GM06990 (cell line): ENCODE data around the gene KIF26B.

ENCODE experiments used
- DNase-seq: peaks from one replicate; pipeline ENCODE4 v3.0.0-alpha.2; 2011; ENCODE audit not compliant: insufficient read length; ENCODE audit errors: extremely low read depth
- H3K27me3 ChIP-seq: replicated peaks from 2 replicates; pipeline ENCODE4 v1.6.0; 2011; ENCODE audit warnings: low read length; ENCODE audit not compliant: control insufficient read depth, insufficient read depth
- H3K36me3 ChIP-seq: 2 replicates; pipeline ENCODE4 v1.5.1; 2011; ENCODE audit warnings: low read length; ENCODE audit not compliant: control insufficient read depth, insufficient read depth
- H3K4me3 ChIP-seq: replicated peaks from 2 replicates; pipeline ENCODE4 v1.5.1; 2011; ENCODE audit warnings: low read depth, mild to moderate bottlenecking, control low read depth, low read length
- CTCF ChIP-seq: IDR thresholded peaks from 2 replicates; pipeline ENCODE4 v1.5.1; 2011; ENCODE audit warnings: low read length, control low read depth, mild to moderate bottlenecking, inconsistent platforms; ENCODE audit not compliant: insufficient read depth, poor library complexity, severe bottlenecking

Gene KIF26B

GRCh38 chr1:245571815-245572294, 417.1 kb downstream of the KIF26B start:
- DNase-seq = no peak
- no peak overlapping the region for H3K4me3 ChIP-seq
- no peak for TF ChIP-seq CTCF
- H3K36me3 ChIP-seq = no peaks in the 10 kb centered on the region
- H3K27me3 ChIP-seq = no peaks in the 10 kb centered on the region

DNA sequence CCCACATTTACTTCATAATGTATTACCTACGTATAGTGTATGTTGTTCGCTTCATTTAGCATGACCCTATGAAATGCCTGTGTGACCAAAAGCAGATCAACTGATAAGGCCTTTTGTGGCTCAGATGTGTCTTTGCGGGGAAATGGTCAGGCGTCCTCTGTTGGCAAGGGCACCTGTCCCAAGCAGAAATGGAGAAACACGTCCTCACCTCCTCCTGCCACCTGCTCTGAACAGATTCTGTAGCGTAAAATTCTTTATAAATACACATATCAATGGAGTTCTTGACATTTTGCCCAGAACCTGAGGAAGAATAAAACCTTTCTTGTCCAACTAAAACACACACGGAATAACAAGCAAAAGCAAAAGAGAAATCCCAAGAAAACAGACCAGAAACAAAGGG, 417.9 kb downstream of the KIF26B start:
- H3K27me3 ChIP-seq = no peaks in the 10 kb centered on the region
- DNase-seq = no peak
- H3K4me3 ChIP-seq = no peak overlapping the region
- TF ChIP-seq CTCF = no peak
- H3K36me3 ChIP-seq = no peaks in the 10 kb centered on the region

GRCh38 chr1:245575710-245576109, 420.9 kb downstream of the KIF26B start:
- H3K4me3 ChIP-seq = no peak overlapping the region
- DNase-seq = no peak
- no peaks in the 10 kb centered on the region for H3K36me3 ChIP-seq
- TF ChIP-seq CTCF = no peak
- H3K27me3 ChIP-seq = no peaks in the 10 kb centered on the region

DNA sequence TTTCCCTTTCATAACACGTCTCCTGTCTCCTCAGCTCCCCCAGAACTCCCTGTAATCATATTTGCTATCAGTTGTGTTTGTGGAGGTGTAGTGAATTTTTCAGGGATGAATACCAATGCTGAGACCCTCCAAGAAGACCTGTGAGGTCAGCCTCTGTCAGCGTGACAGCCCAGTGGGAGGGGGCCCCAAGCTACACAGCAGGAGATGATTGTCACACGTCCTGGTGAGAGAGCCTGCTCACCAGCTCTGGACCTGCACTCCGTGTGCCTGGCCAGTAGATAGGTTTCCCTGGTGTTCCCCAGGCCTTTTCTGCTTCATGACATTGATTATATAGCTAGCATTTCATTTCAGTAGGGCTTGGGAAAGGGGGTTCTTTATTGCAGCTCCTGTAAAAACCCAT, 421.5 kb downstream of the KIF26B start:
- H3K27me3 ChIP-seq = no peaks in the 10 kb centered on the region
- no peak for TF ChIP-seq CTCF
- H3K4me3 ChIP-seq = no peak overlapping the region
- DNase-seq = no peak
- no peaks in the 10 kb centered on the region for H3K36me3 ChIP-seq

DNA sequence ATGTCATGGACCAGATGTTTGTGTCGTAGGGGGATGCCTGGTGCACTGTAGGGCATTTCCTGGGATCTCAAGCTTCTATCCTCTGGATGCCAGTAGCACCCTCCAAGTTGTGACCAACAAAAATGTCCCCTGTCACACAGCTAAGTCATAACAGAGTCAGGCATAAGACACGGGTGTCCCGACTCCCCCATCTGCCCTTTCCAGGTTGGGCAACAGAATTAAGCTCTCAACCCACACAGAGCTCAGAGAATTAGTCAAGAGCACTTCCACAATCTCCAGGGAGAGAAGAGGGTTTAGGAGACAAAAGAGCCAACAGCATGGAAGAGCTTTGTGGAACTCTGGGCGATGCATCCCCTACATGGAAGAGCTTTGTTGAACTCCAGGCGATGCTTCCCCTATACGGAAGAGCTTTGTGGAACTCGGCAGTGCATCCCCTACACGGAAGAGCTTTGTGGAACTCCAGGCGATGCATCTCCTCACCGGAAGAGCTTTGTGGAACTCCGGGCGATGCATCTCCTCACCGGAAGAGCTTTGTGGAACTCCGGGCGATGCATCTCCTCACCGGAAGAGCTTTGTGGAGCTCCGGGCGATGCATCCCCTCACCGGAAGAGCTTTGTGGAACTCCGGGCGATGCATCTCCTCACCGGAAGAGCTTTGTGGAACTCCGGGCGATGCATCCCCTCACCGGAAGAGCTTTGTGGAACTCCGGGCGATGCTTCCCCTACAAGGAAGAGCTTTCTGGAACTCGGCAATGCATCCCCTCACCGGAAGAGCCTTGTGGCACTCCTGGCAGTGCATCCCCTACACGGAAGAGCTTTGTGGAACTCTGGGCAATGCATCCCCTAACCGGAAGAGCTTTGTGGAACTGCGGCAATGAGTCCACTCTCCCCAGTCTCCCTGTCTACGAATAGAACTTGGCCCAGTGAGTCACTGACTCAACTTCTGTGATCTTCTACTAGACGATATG, 422.7 kb downstream of the KIF26B start:
- Histone ChIP-seq H3K27me3 (no peaks in the 10 kb centered on the region), H3K4me3 (no peak overlapping the region), H3K36me3 (no peaks in the 10 kb centered on the region)
- no peak for TF ChIP-seq CTCF
- DNase-seq = no peak
